ENCODE results near the gene PCDH9. TPM values are rescaled to one million over a fixed set of nuclear protein-coding genes. Genes with fewer than 3 reads are reported as not detected.

The PCDH9 gene
- total and polyA plus RNA-seq, 2 of the 4 experiments (the other 2 are of a cell fraction), result 2.2 to 10.2 TPM

DNA sequence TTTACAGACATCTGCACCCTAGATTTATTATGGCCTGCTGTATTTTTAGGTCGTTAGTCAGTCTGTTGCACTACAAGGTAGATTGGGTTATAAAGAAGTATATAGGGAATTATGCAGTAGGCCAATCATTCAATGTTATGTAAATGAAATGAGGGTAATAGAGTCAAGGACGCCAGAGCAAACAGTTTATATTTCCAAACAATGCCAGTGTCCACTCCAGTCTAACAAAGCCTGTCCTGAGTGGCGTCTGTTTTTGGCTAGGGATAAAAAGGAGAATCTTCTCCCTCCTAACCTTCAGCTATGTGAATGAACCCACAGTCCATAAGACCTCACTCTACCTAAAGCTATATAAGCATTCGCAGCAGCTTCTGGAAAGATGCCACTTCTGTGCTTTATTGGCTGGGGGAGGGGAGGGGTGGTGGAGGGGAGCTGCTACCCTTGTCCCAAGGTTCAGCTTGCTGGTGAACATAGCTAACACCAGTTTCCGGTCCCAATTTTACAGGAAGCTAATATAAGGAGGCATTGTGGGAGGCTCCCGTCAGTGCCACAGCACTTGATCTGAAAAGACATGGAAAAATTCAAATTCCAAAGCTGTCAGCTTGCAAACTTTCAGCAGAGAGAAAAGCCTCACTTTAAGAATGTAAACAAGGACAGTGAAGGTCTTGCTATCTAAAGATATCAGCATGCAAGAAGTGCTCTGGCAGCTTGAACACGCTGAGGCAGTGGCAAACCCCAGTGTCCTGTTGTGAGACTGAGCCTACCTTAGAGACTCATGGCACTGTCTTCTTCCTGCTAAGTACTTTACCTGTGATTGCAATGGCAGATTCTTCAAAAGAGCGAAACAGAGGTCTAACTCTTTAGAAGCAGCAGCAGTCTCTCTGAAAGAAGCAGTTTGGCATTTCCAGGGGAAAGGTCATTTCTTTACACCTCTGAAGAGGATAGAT, 369.9 kb downstream of the PCDH9 start:
- no peak overlapping the region for H3K9ac ChIP-seq (ENCODE audit: low read depth, low read length)
- H3K9me3 ChIP-seq (ENCODE audit: control insufficient read depth, insufficient read depth, low read length), result no peaks in the 10 kb centered on the region
- no peak overlapping the region for H4K5ac ChIP-seq (ENCODE audit: low read depth, low read length)
- WGBS, 2 experiments (ENCODE audit: extremely low coverage in 2 of 2, insufficient read length in 1 of 2), result no CpG with 5 or more reads among the region's 8 CpGs
- H3K4me3 ChIP-seq (ENCODE audit: insufficient read depth, low read depth, low read length), result no peak overlapping the region
- intact Hi-C loops (cut with micrococcal nuclease) (no loop called here), dilution Hi-C loops (cut with HindIII; ENCODE audit: low sequenced_read_pairs, unreplicated experiment) (no loop called here), in situ Hi-C loops (cut with MboI; ENCODE audit: low sequenced_read_pairs) (no loop called here)
- no peaks in the 10 kb centered on the region for H3K27me3 ChIP-seq (ENCODE audit: control insufficient read depth, insufficient read depth, low read length)
- no peaks in the 10 kb centered on the region for H4K20me1 ChIP-seq (ENCODE audit: insufficient read depth, low read length)
- H3K36me3 ChIP-seq (ENCODE audit: control insufficient read depth, insufficient read depth, low read length), result no peaks in the 10 kb centered on the region
- no peak overlapping the region for H2BK120ac ChIP-seq (ENCODE audit: low read depth, low read length)
- H3K23ac ChIP-seq (ENCODE audit: low read depth, low read length), result no peak overlapping the region; the same call in 1 of the 2 replicates
- no peak overlapping the region for H2BK5ac ChIP-seq (ENCODE audit: low read depth, low read length, poor library complexity, severe bottlenecking)
- no peak overlapping the region for H2BK15ac ChIP-seq (ENCODE audit: low read depth, low read length)
- peak overlapping the region; percentile 26; the same call in 1 of the 2 replicates for H3K14ac ChIP-seq (replicated peaks; ENCODE audit: low read depth, low read length)
- ATAC-seq (ENCODE audit: low read depth), result peak; percentile 72
- H3K9me1 ChIP-seq (ENCODE audit: insufficient read depth, low read length), result no peaks in the 10 kb centered on the region; the same call in 1 of the 2 replicates
- no peak overlapping the region for H4K91ac ChIP-seq (ENCODE audit: insufficient read depth, low read depth, low read length)
- H3K4ac ChIP-seq (ENCODE audit: low read depth, low read length), result 0 out of 2 replicates have a peak overlapping the region, but pooled peaks have one; percentile 5
- H3K4me1 ChIP-seq (ENCODE audit: control insufficient read depth, insufficient read depth, low read length), result peaks cover 2% of the 10 kb centered on the region; the same call in 1 of the 2 replicates
- H4K8ac ChIP-seq (ENCODE audit: low read depth in 2 of 2, low read length in 2 of 2), result no peak overlapping the region
- H3K4me2 ChIP-seq (ENCODE audit: low read depth, low read length), result no peak overlapping the region; the same call in 1 of the 2 replicates
- H2AK5ac ChIP-seq (ENCODE audit: low read depth, low read length), result no peak overlapping the region
- H3K27ac ChIP-seq (ENCODE audit: insufficient read depth, low read length), result no peak overlapping the region
- peak; percentile 2 for DNase-seq
- H2AFZ ChIP-seq (replicated peaks; ENCODE audit: low read length, poor library complexity), result no peak overlapping the region
- TF ChIP-seq CEBPB (IDR thresholded peaks at IDR 0.05; ENCODE audit: low read depth, low read length) (no peak), RAD21 (IDR thresholded peaks at IDR 0.05; ENCODE audit: low read length) (no peak), MXI1 (IDR thresholded peaks at IDR 0.05; ENCODE audit: borderline replicate concordance, low read depth, low read length) (no peak), RCOR1 (IDR thresholded peaks at IDR 0.05; ENCODE audit: insufficient replicate concordance, low read length) (no peak), RFX5 (IDR thresholded peaks at IDR 0.05; ENCODE audit: low read depth, low read length) (no peak), CHD1 (IDR thresholded peaks at IDR 0.05; ENCODE audit: low read depth, low read length) (no peak), BHLHE40 (IDR thresholded peaks at IDR 0.05; ENCODE audit: low read depth, low read length) (no peak)
- TF ChIP-seq, protein P1, sequence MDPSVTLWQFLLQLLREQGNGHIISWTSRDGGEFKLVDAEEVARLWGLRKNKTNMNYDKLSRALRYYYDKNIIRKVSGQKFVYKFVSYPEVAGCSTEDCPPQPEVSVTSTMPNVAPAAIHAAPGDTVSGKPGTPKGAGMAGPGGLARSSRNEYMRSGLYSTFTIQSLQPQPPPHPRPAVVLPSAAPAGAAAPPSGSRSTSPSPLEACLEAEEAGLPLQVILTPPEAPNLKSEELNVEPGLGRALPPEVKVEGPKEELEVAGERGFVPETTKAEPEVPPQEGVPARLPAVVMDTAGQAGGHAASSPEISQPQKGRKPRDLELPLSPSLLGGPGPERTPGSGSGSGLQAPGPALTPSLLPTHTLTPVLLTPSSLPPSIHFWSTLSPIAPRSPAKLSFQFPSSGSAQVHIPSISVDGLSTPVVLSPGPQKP (IDR thresholded peaks at IDR 0.05; ENCODE audit: borderline replicate concordance, low read depth, low read length), result no peak
- TF ChIP-seq, protein P2, sequence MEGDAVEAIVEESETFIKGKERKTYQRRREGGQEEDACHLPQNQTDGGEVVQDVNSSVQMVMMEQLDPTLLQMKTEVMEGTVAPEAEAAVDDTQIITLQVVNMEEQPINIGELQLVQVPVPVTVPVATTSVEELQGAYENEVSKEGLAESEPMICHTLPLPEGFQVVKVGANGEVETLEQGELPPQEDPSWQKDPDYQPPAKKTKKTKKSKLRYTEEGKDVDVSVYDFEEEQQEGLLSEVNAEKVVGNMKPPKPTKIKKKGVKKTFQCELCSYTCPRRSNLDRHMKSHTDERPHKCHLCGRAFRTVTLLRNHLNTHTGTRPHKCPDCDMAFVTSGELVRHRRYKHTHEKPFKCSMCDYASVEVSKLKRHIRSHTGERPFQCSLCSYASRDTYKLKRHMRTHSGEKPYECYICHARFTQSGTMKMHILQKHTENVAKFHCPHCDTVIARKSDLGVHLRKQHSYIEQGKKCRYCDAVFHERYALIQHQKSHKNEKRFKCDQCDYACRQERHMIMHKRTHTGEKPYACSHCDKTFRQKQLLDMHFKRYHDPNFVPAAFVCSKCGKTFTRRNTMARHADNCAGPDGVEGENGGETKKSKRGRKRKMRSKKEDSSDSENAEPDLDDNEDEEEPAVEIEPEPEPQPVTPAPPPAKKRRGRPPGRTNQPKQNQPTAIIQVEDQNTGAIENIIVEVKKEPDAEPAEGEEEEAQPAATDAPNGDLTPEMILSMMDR (conservative IDR thresholded peaks at IDR 0.05; ENCODE audit: low read depth, low read length), result no peak
- TF ChIP-seq, protein P3, sequence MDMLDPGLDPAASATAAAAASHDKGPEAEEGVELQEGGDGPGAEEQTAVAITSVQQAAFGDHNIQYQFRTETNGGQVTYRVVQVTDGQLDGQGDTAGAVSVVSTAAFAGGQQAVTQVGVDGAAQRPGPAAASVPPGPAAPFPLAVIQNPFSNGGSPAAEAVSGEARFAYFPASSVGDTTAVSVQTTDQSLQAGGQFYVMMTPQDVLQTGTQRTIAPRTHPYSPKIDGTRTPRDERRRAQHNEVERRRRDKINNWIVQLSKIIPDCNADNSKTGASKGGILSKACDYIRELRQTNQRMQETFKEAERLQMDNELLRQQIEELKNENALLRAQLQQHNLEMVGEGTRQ (IDR thresholded peaks at IDR 0.05; ENCODE audit: low read depth, low read length), result no peak
- H3K18ac ChIP-seq (ENCODE audit: low read depth, low read length), result no peak overlapping the region
- POLR2A ChIA-PET (ENCODE audit: unreplicated experiment), result no interaction called here
- H2BK20ac ChIP-seq (ENCODE audit: low read depth, low read length), result no peak overlapping the region
- no peaks in the 10 kb centered on the region for H3K79me1 ChIP-seq (ENCODE audit: low read depth in 1 of 2, low read length in 2 of 2)
- CTCF ChIA-PET, result no interaction called here
- no peak overlapping the region for H2AK9ac ChIP-seq (replicated peaks; ENCODE audit: low read depth, low read length, poor library complexity)
- no peak overlapping the region for H3K56ac ChIP-seq (ENCODE audit: extremely low read depth, insufficient read depth, low read length)
- BruUV-seq (replicated peaks), result no TSS peak

Measured in IMR-90 (cell line).